ENCODE results near the gene EFNA3.

The EFNA3 gene

GRCh38 chr1:155085504-155086127 is 7.0 kb downstream of the EFNA3 start:
- peak; percentile 83 for DNase-seq

- DNase-seq, result peak; percentile 80
Observed at GRCh38 chr1:155086128-155086741, 7.6 kb downstream of the EFNA3 start.

GRCh38 chr1:155086856-155087535 is 8.4 kb downstream of the EFNA3 start:
- no peak for DNase-seq

- peak; percentile 83 for DNase-seq
Observed at GRCh38 chr1:155091071-155092051, 12.7 kb downstream of the EFNA3 start.

GRCh38 chr1:155092131-155092530 is 13.5 kb downstream of the EFNA3 start:
- no peak for DNase-seq

- no peak for DNase-seq
Observed at GRCh38 chr1:155092641-155093040, 14.0 kb downstream of the EFNA3 start.

- DNase-seq, result no peak
Observed at GRCh38 chr1:155093911-155094621, 15.4 kb downstream of the EFNA3 start.

GRCh38 chr1:155094622-155094948 is 15.9 kb downstream of the EFNA3 start:
- no peak for DNase-seq

- no peak for DNase-seq
Observed at GRCh38 chr1:155099331-155099730, 20.7 kb downstream of the EFNA3 start.

- DNase-seq, result no peak
Observed at GRCh38 chr1:155103325-155103724, 24.7 kb downstream of the EFNA3 start.

GRCh38 chr1:155104605-155105534 is 26.2 kb downstream of the EFNA3 start:
- DNase-seq, result no peak

- DNase-seq, result no peak
Observed at GRCh38 chr1:155105604-155106011, 27.0 kb downstream of the EFNA3 start.

GRCh38 chr1:155106862-155107261 is 28.2 kb downstream of the EFNA3 start:
- no peak for DNase-seq

- DNase-seq, result no peak
Observed at GRCh38 chr1:155107309-155108264, 28.9 kb downstream of the EFNA3 start.

GRCh38 chr1:155108296-155108695 is 29.7 kb downstream of the EFNA3 start:
- DNase-seq, result no peak

GRCh38 chr1:155110381-155110780 is 31.7 kb downstream of the EFNA3 start:
- no peak for DNase-seq

GRCh38 chr1:155110826-155111225 is 32.2 kb downstream of the EFNA3 start:
- no peak for DNase-seq

- DNase-seq, result no peak
Observed at GRCh38 chr1:155113450-155113980, 34.9 kb downstream of the EFNA3 start.

GRCh38 chr1:155116113-155116764 is 37.6 kb downstream of the EFNA3 start:
- no peak for DNase-seq

All from activated naive CD4-positive, alpha-beta T cell treated with anti-CD3 and anti-CD28 coated beads, Interleukin-2, amount 50 U/mL, for 16 hours (primary cell).